GM12891 (cell line): Measurements from ENCODE around the gene PNLIPRP2.

ENCODE experiments used
- PAX5 ChIP-seq: IDR thresholded peaks from 2 replicates; pipeline ENCODE4 v1.6.1; 2011; ENCODE audit warnings: low read length, moderate library complexity, mild to moderate bottlenecking; ENCODE audit not compliant: insufficient read depth, severe bottlenecking
- POLR2A ChIP-seq: IDR thresholded peaks from 2 replicates; pipeline ENCODE4 v1.6.1; 2011; ENCODE audit warnings: low read depth, low read length, control low read depth
- POLR2AphosphoS5 ChIP-seq: IDR thresholded peaks from 2 replicates; pipeline ENCODE4 v1.6.1; 2011; ENCODE audit warnings: low read depth, low read length, control low read depth
- POU2F2 ChIP-seq: IDR thresholded peaks from 2 replicates; pipeline ENCODE4 v1.6.1; 2011; ENCODE audit warnings: low read depth, mild to moderate bottlenecking, control low read depth, low read length, moderate library complexity
- SPI1 ChIP-seq: IDR thresholded peaks from 2 replicates; pipeline ENCODE4 v1.6.1; 2011; ENCODE audit warnings: low read depth, low read length, control low read depth
- TAF1 ChIP-seq: IDR thresholded peaks from 2 replicates; pipeline ENCODE4 v1.6.1; 2011; ENCODE audit warnings: low read depth, low read length, control low read depth

GRCh38 chr10:116634126-116634975 is 13.6 kb downstream of the PNLIPRP2 start:
- TF ChIP-seq POLR2A, result no peak
- TF ChIP-seq POLR2AphosphoS5, result no peak
- TF ChIP-seq POU2F2, result no peak
- TF ChIP-seq TAF1, result no peak
- no peak for TF ChIP-seq SPI1
- no peak for TF ChIP-seq PAX5
